Activated naive CD4-positive, alpha-beta T cell (primary cell): ENCODE measurements around the gene DDN.
A peak's percentile ranks its signal among the peaks of the same experiment; 100 is the strongest.

Source experiments
- DNase-seq, 4 experiments: peaks; one replicate each; lab custom pipeline; 2025; lab: John Stamatoyannopoulos, UW

The DDN gene

DNA sequence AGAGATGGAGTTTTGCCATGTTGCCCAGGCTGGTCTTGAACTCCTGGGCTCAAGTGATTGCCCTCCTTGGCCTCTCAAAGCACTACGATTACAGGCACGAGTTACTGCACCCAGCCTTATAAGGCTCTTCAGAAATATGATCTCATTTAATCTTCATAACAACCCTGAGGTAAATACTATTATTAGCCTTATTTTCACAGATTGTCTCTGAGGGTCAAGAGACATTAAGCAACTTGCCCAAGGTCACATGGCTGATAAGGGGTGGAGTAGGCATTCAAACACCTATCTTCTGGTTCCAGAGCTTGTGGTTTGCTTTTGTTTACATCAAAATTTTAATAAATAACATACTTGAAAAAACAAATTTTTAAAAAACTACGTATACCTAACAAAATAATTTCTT is 14.3 kb upstream of the DDN start:
- no peak for DNase-seq

DNA sequence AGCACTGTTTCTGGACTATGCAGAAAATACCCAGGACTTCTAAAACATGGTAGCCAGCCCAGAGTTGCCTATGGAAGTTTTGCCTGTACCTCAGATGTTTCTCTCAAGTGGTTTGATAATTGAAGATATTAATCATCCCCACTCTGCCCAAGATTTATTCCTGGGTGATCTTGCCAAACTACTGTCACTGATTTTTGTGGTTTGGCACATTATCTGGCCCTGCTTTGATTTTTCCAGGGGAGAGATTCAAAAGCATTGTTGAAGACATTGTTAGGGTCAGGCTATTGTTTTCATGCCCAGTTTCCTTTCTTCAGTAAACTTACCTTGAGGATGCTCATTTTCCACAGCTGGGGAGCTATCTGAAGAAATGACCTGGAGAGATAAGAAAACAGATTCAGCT is 13.6 kb upstream of the DDN start:
- no peak for DNase-seq

DNA sequence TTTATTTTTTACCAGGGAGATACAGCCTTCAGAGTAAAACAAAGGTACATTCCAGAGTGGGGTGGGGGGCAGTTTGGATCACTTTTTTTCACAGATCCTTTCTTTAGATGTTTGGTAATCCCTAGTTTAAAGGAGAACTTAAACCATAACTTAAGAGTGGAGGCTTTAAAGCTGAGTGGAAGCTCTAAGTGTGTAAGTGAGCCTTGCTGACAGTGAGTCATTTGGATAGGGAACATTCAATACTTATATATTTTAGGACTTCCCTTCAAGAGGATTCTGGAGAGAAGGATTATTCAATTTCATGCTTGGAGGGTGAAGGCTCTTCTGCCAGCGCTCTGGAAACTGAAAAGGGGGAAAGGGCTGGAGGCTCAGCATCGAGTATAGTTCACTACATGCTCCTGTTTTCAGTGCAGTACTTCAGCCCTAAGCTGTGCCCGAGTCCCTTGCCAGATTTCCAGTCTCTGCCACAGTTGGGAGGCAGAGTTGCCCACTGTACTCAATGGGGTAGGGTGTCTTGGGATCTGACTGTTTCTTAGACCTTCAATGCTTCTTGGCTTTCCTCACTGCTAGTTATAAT is 11.0 kb upstream of the DDN start:
- no peak for DNase-seq

DNA sequence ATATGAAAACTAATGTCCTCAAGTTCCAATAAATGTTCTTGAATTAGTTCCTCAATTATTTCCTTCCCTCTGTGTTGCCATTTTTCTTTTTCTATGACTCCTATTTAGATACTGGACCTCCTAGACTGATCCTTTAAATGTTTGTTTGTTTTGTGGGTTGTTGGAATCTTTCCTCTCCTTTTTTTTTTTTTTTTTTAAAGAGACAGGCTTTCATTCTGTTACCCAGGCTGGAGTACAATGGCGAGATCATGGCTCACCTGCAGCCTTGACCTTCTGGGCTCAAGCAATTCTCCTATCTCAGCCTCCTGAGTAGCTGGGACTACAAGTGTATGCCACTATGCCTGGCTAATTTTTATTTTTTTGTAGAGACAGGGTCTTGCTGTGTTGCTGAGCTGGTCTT is 9.8 kb upstream of the DDN start:
- no peak for DNase-seq

DNA sequence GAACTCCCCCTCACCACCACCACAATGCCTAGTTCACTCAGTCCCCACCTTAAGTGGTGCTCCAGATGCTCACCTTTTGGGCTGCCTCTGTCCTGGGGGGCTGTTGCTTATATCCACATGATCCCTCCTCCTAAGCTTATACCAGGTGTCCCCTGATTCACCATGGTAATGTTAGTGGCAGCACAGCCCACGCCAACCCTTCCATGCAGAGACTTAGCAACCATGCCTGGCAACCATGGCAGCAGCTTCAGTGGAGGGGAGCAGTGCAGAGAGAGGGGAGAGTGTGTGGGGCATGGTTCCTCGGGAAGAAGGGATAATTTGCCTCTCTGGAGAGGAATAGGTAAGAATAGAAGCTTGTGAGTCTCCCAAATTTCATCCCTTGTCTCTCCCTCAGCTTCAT is 1.2 kb upstream of the DDN start:
- DNase-seq: no peak

DNA sequence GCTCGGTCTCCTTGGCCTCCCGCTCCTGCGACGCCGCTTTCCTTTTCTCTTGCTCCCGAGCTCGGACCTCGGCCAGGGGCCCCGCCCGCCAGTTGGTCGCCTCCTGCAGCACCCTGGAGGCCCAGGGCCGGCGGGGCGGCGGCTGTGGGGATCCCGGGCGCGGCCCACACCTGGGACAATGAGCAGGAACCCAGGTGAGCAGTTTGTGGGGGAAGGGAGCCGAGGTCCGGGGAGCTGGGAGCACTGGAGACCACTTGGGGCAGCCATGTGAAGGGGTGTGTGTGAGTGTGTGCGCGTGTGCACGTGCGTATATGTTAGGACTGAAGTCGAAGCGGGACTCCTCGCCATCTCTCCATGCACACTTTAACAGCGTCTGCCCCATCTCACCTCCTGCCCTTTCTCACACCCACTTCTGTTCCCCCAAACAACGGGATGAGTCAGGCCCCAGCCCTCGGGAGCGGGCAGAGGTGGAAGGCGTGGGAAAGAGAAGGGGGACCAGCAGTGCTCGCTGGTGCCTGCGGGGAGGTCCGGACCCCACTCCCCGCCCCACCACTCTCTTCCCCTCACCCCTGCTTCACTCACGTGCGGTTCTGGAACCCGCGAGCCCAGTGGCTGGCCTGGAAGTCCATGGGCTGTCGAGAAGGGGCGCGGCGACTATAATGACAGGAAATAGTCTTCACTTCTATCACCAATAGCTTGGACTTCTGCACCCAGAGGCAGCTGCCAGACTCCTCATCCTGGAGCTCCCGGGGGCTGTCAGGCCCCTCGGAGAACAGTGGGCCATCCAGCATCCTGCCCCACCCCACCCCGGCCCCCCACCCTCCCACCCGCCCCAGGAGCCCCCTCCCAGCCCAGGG is 450 bp downstream of the DDN start:
- DNase-seq: no peak

DNA sequence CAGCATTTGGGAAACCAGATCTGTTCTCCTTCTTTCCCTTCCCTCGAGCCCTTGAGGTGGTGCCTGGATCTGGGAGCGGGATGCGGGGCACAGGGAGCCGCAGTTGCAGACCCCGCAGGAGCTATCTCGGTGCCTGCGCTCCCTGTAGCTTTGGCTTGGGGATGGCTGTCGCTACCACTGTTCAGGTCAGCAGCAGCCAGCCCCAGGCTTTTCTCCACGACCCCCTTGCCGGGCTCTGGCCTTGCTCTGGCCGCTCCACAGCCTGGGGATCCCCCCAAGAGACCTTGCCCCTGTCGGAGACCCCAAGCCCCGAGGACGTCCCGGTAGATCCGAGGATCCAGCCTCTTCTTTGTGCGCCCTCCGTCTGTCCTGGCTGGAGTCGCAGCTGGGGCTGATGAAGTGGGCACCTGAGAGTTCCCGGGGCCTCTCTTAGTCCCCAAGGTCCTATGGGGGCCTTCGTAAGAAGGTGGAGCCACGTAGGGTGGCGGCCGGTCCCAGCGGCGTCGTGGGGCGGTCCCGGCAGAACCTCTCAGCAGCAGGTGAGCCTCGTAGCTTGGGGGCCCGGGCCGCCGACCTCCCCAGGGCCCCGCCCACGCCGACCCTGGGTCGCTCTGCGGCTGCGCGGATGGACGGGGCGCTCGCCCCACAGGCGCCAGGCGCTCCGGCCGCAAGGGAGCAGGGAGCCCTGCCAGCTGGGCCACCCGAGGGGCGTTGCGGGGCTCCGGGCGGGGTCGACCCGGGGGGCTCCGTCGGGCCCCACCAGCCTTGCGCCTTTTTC is 1.3 kb downstream of the DDN start:
- DNase-seq: no peak

DNA sequence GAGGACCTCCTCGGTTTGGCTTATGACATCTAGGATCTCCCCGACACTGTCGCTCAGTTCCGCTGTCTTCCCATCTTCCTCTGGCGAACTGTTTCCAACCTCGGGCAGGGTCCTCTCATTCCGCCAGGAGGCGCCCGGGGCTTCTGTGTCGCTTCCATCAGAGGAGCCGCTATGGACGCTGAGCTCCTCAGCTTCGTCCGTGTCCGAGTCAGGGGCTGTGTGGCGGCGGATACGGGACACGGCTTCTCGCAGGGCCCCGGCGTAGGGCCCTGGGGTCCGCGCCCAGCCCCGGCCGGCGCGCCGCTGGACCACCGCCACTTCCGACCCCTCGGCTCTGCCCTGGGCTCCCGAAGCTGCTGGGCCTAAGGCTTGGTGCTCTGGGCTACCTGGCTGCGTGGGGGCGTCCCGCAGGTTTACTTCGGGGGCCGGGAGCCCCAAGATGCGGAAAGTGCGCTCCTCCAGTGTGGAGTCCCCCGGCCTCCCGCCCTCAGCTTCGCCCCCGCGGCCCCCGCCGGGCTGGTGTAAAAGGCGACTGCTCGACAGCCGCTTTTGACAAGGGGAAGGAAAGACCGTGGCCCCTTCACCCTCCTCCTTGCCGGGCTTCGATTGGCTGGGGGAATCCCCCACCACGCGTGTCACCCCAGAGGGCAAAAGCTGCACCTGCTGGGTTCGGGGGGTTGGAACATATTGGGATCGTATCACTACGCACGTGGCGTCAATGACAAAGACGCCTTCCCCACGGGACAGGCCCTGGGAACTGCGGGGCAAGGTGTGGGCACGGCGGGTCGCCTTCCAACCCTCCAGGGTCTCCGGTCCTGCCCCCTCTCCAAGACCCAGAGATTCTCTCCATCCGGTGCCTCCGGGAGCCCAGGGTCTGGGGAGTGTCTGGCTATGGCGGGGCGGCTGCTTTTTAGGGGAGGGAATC is 2.1 kb downstream of the DDN start:
- peak in 2 of 4 experiments; percentile 29 to 51 for DNase-seq

DNA sequence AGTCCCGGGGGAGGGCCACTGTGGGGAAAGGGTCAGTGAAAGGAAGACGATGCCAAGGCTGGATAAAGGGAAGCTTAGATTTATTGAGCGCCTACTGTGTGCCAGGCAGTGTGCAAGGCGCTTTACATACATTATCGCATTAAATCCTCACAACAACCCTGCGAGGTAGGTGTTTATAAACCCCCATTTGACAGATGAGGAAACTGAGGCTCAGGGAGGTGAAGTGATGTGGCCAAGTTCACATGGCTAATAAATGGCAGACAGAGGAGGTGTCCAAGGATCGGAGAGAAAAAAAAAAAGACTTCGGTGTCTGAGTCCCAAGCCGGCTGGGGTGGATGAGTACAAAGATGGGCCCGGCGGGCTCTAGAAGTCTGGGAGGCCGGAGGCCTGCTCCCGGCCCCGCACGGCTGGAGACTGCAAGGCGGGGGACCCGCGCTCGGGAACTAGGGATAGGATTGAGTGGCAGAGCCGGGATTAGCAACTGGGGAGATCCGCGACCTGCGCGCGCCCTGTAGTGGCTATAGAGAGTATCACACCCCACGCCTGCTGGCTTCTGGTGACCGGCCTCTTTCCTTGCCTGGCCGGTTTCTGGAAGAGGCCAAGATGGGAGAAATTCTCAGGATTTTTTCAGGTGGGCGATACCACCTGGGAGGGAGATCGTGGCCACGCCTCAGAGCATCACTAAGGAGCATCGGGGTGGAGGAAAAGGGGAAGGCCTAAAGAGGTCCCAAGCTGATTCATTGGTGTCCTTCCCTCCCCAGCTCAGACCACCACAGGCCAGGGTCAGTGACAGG is 3.9 kb downstream of the DDN start:
- peak in 1 of 4 experiments; percentile 32 for DNase-seq

DNA sequence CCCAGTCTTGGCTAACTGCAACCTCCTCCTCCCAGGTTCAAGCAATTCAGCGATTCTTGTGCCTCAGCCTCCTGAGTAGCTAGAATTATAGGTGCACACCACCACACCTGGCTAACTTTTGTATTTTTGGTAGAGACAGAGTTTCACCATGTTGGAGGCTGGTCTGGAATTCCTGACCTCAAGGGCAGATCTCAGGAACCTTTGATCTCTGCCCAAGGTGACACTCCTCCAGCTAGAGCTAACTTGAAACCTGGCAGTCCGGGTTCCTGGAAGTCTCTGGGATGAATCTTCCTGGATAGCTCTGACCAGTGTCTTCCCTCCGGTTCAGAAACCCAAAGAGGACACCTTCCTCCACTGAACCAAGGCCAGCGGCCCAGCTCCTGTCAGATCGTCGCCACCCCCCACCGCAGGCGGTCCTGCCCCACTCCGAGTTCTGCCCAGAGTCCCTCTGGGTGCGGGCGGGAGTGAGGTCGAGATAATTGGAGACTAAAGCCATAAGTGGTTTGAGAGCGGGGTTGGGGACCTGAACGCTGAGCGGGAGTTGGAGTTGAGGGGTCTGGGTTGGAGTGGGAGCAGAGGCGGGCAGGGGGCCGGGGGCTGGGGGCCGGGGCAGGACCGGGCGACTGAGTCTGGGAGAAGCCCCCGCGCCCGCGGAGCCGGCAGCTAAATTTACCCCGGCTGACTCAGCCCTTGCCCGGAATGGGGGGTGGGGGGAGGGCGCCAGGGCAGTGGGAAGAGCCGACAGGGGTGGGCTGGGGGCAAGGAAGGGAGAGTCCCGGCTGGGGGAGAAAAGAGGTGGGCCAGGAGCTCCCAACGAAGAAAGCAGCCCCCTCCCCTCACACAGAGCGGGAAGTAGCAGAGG is 4.7 kb downstream of the DDN start:
- no peak for DNase-seq

DNA sequence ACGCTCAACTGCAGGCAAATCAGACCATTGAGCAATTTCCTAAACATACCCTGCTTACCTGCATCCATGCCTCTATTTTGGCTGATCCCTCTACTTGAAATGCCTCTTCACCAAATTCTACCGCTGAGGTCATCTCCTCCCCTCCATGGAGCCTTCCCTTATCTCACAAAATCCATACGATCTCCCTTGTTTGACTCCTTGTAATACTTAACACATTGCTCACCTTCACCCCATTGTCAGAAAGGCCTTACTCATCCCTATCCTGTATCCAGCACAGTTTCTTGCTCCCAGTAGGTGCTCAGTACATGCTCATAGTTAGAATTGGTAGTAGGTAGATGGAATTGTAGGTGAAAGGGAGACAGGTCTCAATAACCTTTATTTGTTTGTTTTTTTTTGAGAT is 5.4 kb downstream of the DDN start:
- DNase-seq: no peak

DNA sequence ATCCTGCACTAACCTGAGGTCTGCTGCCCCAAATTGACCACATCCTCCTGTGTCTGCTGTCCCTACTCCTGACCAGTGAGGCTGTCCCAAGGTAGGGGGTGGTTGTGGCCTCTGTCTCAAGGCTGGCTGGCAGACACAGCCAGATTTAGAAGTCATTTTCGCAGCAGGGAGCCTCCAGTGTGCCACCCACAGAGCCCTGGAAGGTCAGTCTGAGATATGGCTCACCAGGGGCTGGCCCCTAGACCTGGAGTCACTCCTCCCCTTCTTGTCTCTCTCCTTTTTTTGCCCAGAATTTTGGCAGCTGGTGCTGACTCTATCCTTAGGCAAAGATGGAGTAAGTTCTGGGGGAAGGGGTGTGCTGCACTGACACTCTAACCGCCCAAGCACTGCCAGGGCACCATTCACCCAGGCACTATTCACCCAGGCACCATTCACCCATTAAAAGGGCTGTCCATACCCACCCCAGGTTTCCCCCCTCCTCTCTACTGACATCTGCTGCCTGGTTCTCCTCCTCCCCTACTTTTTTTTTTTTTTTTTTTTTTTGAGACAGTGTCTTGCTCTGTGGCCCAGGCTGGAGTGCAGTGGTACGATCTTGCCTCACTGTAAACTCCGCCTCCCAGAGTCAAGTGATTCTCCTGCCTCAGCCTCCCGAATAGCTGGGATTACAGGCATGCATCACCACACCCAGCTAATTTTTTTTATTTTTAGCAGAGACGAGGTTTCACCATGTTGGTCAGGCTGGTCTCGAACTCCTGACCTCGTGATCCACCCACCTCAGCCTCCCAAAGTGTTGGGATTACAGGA is 7.7 kb downstream of the DDN start:
- DNase-seq: no peak

DNA sequence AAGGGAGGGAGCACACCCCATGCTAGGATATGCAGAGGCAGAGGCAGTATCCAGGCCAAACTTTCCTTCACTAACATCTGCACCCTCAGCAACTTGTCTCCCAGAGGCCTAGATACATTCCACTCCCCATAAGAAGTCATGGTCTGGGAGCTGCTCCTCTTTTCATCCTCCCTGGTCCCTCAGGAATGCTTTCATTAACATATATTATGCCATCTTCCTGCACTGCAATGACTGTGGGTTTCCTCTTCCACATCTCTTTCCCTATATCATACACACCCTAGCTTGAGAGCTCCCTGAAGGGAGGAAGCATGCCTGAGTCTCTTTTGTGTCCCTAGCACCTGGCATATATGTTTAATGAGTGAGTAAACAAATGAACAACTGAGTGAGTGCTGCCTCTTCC is 8.6 kb downstream of the DDN start:
- DNase-seq: no peak

DNA sequence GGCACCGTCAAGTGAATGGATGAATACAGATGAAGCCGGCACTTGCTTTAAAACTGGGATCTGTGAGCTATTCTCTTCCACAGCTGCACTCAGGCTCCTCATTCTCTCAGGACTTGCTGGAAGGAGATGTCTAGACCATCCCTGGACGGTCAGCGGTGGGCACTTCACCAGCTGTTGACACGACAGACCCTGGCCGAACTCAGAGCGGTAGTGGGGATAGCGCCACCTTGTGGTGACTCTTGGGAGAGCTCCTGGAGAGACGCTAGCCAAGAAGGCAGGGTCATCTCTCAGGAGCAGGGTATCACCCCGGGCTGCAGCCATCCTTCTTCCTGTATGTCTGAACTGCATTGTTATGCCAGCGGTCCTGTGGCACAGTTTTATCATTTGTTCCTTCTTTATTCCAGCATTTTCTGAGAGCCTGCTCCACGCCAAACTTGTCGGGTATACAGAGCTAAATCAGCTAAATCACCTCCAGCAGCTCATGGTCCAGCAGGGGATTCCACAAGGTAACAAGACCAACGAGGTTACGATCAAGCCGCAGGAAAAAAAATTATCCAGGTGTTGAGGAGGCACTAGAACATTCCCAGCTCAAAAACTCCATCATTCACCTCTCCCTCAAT is 11.0 kb downstream of the DDN start:
- peak; percentile 50 to 65 (median 60) for DNase-seq

DNA sequence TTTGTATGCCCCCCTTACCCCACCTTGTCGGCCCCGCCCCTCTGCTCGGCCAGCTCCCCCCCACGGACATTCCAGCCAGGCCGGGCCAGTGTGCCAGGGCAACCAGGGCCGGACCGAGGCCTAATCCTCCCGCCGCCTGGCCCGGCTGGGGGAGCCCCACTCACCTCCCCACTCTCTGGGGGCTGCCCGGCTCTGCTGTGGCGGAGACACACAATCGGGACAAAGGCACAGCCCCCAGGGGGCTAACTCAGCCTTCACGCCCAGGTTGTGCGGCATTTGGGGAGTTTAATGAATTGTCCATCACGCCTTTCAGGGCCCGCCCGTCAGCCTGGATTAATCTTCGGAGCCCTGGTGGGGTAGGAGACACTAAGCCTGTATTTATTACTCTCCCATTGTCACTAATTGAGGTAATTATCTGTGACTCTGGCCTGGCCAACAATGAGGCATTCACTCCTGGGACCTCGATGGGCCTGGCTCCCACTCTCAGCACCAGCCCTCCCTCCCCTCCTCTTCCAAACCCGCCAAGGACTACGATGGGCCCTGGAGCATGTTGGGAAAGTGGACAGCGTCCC is 12.4 kb downstream of the DDN start:
- no peak for DNase-seq

DNA sequence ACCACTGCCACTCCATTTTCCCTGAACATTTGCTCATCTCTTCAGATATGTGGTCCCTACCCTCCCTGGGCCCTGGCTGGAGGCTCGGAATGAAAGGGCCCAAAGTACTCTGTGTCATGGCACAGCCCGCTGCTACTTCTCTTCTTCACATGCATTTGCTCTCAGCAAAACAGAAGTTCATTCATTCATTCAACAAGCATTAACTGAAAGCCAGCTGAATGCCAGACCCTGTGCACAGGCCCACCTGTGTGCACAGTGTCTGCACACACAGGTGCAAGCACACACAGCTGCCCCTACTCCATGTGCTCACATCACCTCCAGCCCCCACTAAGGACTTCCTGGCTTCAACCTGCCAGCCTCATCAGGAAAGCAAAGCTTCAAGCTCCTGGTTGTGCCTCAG is 13.3 kb downstream of the DDN start:
- no peak for DNase-seq

DNA sequence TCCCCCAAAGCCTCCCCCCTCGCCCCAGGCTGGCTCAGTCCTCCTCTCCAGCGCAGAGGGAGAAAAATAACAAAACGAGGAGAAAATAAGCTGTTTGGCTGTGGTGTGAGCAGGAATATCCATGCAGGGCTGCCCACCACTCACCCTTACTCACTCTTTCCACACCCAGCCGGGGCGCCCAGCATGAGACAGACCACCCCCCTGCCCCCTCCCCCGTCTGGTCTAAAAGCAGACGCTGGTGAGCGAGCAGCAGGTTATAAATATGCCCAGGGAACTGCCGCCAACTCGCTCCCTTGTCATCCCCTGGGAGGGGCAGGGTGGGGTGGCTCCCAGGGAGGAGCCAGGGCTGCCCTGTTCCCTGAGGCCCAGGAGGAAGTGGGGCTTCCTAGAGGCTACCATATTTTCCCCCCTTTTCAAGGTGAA is 13.7 kb downstream of the DDN start:
- DNase-seq: no peak

DNA sequence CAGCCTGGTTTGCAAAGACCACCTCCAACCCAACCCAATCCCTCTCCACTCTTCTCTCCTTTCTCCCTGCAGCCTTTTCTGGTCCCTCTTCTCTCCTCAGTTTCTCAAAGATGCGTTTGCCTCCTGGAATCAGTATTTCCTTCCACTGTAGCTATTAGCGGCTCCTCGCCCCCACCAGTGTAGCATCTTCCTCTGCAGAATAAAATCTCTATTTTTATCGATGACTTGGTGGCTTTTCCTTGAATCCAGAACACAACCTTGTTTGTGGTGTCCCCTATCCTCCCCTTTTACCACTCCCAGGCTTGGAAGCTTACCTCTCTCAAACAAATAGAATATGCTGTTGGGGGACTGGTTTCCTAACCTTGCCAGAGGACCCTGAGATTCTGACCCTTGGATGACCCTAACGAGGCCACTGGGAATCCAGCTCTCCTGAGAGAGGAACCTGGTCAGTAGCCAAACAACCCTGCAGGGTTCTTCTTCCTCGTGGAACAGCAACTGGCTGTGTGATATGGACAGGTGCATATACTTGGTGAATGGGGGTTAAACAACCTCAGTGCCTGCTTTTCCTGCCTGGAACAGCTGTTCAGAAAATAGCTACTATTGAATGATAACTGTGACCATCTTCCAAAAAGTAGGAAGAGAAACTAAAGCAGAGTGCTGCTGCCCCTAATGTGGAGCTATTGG is 16.6 kb downstream of the DDN start:
- no peak for DNase-seq
